H1 (cell line): ENCODE measurements around the gene ADGB. TPM values are rescaled to one million over a fixed set of nuclear protein-coding genes. Genes with fewer than 3 reads are reported as not detected.

Source experiments
- CTCF ChIP-seq, 3 experiments: IDR thresholded peaks; 1 replicate in 2 of 3; 2 replicates in 1 of 3; pipeline versions ENCODE4 v1.5.1 to v1.6.1; 2011; ENCODE audit warnings: low read length in 3 of 3, mild to moderate bottlenecking in 3 of 3, inconsistent platforms in 2 of 3, low read depth in 1 of 3, moderate library complexity in 1 of 3; ENCODE audit not compliant: insufficient read depth in 1 of 3; ENCODE audit errors: control extremely low read depth in 1 of 3
- polyA plus RNA-seq, 7 experiments: library from polyadenylated mRNA; depleted of rRNA in 3 of 7; stranded (reverse) in 5 of 7; unstranded in 2 of 7; fragments of >200 nt in 5 of 7; fragments of 200-250 nt in 2 of 7; gene quantifications; 1 replicate in 5 of 7; 2 replicates in 1 of 7; 4 replicates in 1 of 7; pipeline versions ENCODE4 v1.2.1 to v1.2.3, GENCODE V29; 2011 to 2013; ENCODE audit warnings: missing spikeins in 2 of 7, mixed read lengths in 2 of 7
- total RNA-seq: library from RNA; stranded (reverse); fragmentation: NEBNext Ultra II Directional; extraction: Animal tissue kit (Norgen Biotek cat#: 25700); gene quantifications from 2 replicates; pipeline ENCODE4 v1.2.1, GENCODE V29; 2021

ADGB gene
- total and polyA plus RNA-seq, 2 of the 8 experiments (the other 6 are each of a cell fraction or from before 2014, with no cell fraction given) = not detected

- TF ChIP-seq CTCF (IDR thresholded peaks at IDR 0.05; ENCODE audit: control extremely low read depth in 1 of 3, insufficient read depth in 1 of 3, low read depth in 1 of 3, low read length in 3 of 3) = no peak
These were observed 251.6 kb downstream of the ADGB start (continued) for GRCh38 chr6:146850238-146850896.
